Right forelimb (tissue), 1 donor: Measurements from ENCODE around the gene SSUH2.
A peak's percentile ranks its signal among the peaks of the same experiment; 100 is the strongest.
"Not testable (repeated sequence)": the region's sequence is repeated elsewhere in the genome, so short reads cannot be mapped to it uniquely, and the experiment has no call there.

Experiments used
- DNase-seq: peaks from one replicate; pipeline ENCODE4 v3.0.0-alpha.2; 2018

SSUH2 gene

GRCh38 chr3:8658306-8659212, 14.0 kb upstream of the SSUH2 start:
- peak; percentile 74 for DNase-seq

- DNase-seq, result peak; percentile 43
Measured at GRCh38 chr3:8657804-8658305, 13.3 kb upstream of the SSUH2 start.

- DNase-seq, result no peak
Measured at GRCh38 chr3:8656240-8656639, 11.6 kb upstream of the SSUH2 start.

GRCh38 chr3:8655387-8655835, 10.8 kb upstream of the SSUH2 start:
- DNase-seq, result peak; percentile 3

GRCh38 chr3:8654572-8655329, 10.2 kb upstream of the SSUH2 start:
- DNase-seq, result not testable (repeated sequence)

- DNase-seq, result no peak
Measured at GRCh38 chr3:8653800-8654408, 9.3 kb upstream of the SSUH2 start.

GRCh38 chr3:8652324-8652987, 7.9 kb upstream of the SSUH2 start:
- no peak for DNase-seq

GRCh38 chr3:8651418-8652323, 7.1 kb upstream of the SSUH2 start:
- DNase-seq, result no peak

- DNase-seq, result no peak
Measured at GRCh38 chr3:8650583-8651416, 6.2 kb upstream of the SSUH2 start.

- DNase-seq, result no peak
Measured at GRCh38 chr3:8649757-8650156, 5.2 kb upstream of the SSUH2 start.

GRCh38 chr3:8648909-8649741, 4.5 kb upstream of the SSUH2 start:
- no peak for DNase-seq

- DNase-seq, result no peak
Measured at GRCh38 chr3:8647137-8647985, 2.8 kb upstream of the SSUH2 start.

GRCh38 chr3:8646313-8646938, 1.8 kb upstream of the SSUH2 start:
- no peak for DNase-seq

- no peak for DNase-seq
Measured at GRCh38 chr3:8645712-8646111, 1.1 kb upstream of the SSUH2 start.

GRCh38 chr3:8643693-8644365, 769 bp downstream of the SSUH2 start:
- DNase-seq, result no peak

GRCh38 chr3:8642001-8642400, 2.6 kb downstream of the SSUH2 start:
- DNase-seq, result no peak

GRCh38 chr3:8641472-8641871, 3.1 kb downstream of the SSUH2 start:
- no peak for DNase-seq

GRCh38 chr3:8640223-8640622, 4.4 kb downstream of the SSUH2 start:
- DNase-seq, result no peak
